Posterior cingulate gyrus (tissue), 11 donors: ENCODE results near the gene BORCS5.
A peak's percentile ranks its signal among the peaks of the same experiment; 100 is the strongest.

Experiments
- DNase-seq, 10 donors: peaks; one replicate each; pipeline versions ENCODE4 v3.0.0 to v3.0.0-alpha.2; 2020 to 2021; ENCODE audit warnings: mixed read lengths in 3 of 10
- intact Hi-C: fragments of 100-400 bp; cut with DNase I; formaldehyde crosslinking; loops from one replicate; pipeline ENCODE4 v1.15.1; 2023

The BORCS5 gene

GRCh38 chr12:12425001-12425400, 68.1 kb downstream of the BORCS5 start:
- intact Hi-C loops = no loop called here

DNA sequence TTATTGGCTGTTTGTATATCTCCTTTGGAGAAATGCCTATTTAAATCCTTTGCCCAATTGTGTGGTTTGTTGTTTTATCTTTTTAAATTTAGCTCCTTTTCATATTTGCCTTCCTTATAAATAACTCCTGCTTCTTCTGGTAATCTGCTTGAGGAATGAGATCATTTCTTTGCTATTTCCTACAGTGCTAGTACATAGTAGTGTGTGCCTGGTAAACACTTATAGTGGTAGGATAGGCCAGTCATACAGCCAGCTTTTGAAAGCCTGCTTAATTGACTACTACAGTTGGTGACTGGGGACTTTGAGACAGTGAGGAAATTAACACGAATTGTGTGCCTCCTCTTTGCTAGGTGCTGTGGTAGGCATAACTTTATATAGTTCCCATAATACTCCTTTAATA, 68.7 kb downstream of the BORCS5 start:
- no peak for DNase-seq
- intact Hi-C loops = no loop called here

More at GRCh38 chr12:12425001-12425400, 68.1 kb downstream of the BORCS5 start:
- DNase-seq = no peak

DNA sequence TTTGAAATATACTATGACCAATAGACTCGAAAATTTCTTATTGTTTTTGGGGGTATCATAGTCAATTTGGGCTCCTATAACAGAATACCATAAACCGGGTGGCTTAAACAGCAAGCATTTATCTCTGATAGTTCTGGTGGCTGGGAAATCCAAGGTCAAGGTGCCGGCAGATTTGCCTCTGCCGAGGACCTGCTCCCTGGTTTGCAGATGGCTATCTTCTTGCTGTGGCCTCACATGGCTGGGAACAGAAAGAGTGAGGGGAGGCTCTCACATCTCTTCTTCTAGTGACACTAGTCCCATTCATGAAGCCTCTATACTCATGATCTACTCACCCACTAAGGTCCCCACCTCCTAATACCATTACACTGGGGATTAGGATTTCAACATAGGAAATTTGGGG, 70.7 kb downstream of the BORCS5 start:
- intact Hi-C loops = no loop called here

DNA sequence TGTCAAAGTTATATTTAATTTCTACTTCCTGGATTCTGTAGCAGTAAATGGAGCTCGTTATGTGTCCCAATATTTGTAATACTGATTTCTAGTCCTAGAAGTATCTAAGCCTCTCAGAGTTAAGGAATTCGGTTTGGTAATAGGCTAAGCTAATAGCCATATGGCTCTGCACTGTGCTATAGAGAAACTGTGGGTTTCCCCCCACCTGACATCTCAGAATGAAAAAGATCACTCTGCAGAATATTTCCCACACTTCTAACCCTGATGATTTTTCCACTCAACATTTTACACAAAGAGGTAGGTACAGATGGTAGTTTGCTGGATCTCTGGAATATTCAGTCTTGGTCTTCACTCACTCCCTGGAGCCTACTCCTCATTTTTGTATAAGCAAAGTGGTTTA, 71.2 kb downstream of the BORCS5 start:
- DNase-seq = no peak
- intact Hi-C loops = no loop called here

More for the DNA sequence above, 70.7 kb downstream of the BORCS5 start:
- no peak for DNase-seq

GRCh38 chr12:12428961-12429657, 72.2 kb downstream of the BORCS5 start:
- intact Hi-C loops = no loop called here
- DNase-seq = no peak

GRCh38 chr12:12432364-12432763, 75.5 kb downstream of the BORCS5 start:
- intact Hi-C loops = no loop called here

GRCh38 chr12:12433203-12433731, 76.4 kb downstream of the BORCS5 start:
- no peak for DNase-seq
- intact Hi-C loops = no loop called here

More at GRCh38 chr12:12432364-12432763, 75.5 kb downstream of the BORCS5 start:
- no peak for DNase-seq

GRCh38 chr12:12436831-12437345, 80.0 kb downstream of the BORCS5 start:
- intact Hi-C loops = no loop called here
- no peak for DNase-seq

GRCh38 chr12:12439636-12440035, 82.8 kb downstream of the BORCS5 start:
- intact Hi-C loops = no loop called here
- no peak for DNase-seq

DNA sequence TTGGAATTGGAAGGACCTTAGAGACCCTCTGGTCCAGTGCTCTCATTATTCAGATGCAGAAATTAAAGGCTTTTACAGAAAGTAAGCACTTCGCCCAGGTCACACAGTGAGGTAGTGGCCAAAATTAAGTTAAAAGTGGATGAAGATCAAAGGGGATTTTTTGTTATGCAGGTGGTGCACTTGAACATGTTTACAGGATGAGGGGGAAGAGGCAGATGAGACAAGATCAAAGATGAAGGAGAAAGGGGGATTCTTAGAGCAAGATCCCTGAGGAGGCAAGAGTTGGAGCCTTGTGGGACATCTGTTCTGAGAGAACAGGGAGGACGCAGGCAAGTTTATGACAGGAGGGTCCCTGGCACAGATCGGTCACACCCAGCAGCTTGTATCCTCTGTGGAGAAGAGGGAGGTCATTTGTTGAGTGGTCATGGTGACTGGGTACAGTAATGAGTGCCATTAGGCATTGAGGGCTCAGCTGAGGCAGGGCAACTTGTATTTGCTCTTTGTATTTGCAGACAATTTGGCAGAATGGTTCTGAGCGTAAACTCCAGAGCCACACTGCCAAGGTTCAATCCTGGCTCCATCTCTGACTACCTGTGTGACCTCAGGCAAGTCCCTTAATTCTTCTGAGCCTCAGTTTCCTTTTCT, 84.0 kb downstream of the BORCS5 start:
- no peak for DNase-seq
- intact Hi-C loops = no loop called here

- no peak for DNase-seq
- intact Hi-C loops = no loop called here
Observed at GRCh38 chr12:12441429-12441807, 84.5 kb downstream of the BORCS5 start.

DNA sequence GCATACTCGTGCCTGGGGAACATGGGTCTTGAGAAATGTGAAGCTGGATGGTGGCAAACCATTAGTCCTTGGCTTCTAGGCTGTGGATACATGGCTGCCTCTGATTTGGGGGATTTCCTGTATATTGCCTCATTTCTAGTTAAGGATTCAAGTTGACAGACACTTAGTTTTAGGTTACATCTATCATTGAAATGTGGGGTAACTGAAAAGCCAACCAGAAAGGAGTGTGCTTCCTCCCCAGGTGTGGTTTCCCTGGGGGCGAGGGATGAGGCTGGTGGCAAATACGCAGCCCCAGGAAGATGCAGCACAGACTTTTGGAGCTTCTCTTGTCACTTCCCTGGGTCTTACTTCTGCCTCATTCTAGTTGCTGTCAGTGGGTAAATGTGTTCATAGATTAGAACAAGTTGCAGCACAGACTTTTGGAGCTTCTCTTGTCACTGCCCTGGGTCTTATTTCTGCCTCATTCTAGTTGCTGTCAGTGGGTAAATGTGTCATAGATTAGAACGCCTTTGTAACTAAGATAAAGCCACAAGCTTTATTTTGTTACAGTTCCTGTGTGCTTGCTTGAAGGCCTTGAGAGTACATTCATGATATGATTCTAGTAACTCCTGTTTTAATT, 85.1 kb downstream of the BORCS5 start:
- intact Hi-C loops = no loop called here
- no peak for DNase-seq

DNA sequence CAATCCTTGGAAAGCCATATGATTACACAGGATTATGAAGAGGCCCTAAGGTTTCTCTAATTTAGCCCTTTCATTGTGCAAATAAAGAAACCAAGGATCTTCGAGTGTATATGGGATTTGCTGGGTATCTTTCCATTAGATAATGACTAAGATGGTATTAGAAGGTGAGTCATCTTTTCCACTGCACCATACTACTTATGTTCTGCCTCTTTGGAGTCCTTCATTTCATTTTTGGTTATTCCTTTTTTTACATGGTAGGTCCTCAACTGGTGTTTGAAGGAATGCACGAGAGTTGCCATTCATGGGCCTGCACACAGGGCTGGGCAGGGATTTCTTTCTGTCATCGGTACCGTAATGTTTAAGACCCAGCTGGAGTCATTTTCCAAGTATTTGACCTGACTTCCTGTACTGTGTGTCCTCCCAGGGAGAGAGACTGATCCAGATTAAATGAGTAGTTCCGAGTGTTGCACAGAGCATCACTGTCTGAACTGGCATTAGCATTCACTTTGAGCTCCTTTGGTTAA, 85.7 kb downstream of the BORCS5 start:
- intact Hi-C loops = no loop called here
- no peak for DNase-seq

GRCh38 chr12:12443431-12443878, 86.6 kb downstream of the BORCS5 start:
- intact Hi-C loops = no loop called here
- DNase-seq = peak in 1 of 10 donors; percentile 65

GRCh38 chr12:12445165-12445881, 88.4 kb downstream of the BORCS5 start:
- intact Hi-C loops = no loop called here

DNA sequence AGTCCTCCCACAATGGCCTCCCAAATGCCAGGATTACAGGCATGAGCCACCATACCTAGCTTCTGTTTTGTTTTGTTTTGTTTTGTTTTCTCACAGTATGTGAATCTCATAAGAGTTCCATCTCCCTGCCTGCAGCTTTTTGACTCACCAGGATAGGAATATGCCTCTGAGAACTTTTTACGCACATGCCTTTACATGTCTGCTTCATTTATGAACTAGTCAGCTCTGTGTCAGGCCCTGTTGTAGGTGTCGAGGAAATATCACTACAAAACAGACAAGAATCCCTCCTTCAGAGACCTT, 89.0 kb downstream of the BORCS5 start:
- no peak for DNase-seq
- intact Hi-C loops = no loop called here

More at GRCh38 chr12:12445165-12445881, 88.4 kb downstream of the BORCS5 start:
- DNase-seq = no peak

GRCh38 chr12:12446786-12447185, 89.9 kb downstream of the BORCS5 start:
- no peak for DNase-seq
- intact Hi-C loops = no loop called here

GRCh38 chr12:12447236-12447635, 90.4 kb downstream of the BORCS5 start:
- intact Hi-C loops = no loop called here
- peak in 1 of 10 donors; percentile 71 for DNase-seq

- intact Hi-C loops = no loop called here
- DNase-seq = no peak
Observed at GRCh38 chr12:12447837-12448236, 91.0 kb downstream of the BORCS5 start.

DNA sequence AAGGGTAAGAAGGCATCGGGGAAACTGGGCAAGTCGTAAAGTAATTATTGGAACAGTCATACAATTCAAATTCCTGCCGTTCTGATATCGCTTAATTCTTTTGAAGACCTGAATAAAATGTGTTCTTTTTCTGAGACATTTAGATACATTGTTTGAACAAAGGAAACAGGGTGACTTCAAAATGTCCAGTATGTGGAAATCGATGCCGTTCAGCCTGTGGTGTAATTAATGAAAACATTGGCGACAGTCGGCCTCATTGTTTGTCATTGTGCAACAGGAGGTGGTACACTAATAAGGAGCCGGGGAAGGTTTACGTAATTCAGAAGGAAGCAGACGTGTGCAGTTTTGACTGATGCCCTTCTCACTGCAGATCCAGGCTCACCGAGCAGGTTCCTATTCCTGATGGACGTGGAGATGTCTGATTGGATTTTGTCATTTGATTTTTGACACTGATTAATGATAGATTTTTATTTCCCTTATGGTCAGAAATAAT, 92.7 kb downstream of the BORCS5 start:
- no peak for DNase-seq
- intact Hi-C loops = no loop called here
